Measurements from ENCODE around the gene TRPM7.
"Not testable (repeated sequence)": the region's sequence is repeated elsewhere in the genome, so short reads cannot be mapped to it uniquely, and the experiment has no call there.

Gene TRPM7

DNA sequence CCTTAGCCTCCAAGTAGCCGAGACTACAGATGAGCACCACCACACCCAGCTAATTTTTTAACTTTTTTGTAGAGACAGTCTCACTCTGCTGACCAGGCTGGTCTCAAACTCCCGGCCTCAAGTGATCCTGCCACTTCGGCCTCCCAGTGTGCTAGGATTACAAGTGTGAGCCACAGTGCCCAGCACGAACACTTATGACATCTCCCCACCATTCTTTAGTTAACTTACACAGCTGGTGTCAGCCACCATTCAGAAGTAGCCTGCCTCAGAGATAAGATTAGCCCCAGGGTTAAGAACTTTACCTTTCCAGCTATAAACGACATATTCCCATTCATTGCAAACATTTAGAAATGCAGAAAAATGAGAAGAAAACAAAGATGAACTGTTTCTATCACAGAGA lies 58.2 kb downstream of the TRPM7 start:
- no peak overlapping the region for H3K4me3 ChIP-seq (ENCODE audit: control insufficient read depth, low read depth, low read length)
- TF ChIP-seq CTCF (IDR thresholded peaks at IDR 0.05; ENCODE audit: control insufficient read depth, insufficient read depth, low read depth, low read length, missing control alignments), result no peak
- no peak for DNase-seq (ENCODE audit: low read depth)

- no peak overlapping the region for H3K4me3 ChIP-seq (ENCODE audit: control insufficient read depth, low read depth, low read length)
- DNase-seq (ENCODE audit: low read depth), result peak; percentile 18
- no peak for TF ChIP-seq CTCF (IDR thresholded peaks at IDR 0.05; ENCODE audit: control insufficient read depth, insufficient read depth, low read depth, low read length, missing control alignments)
Observed at GRCh38 chr15:50627351-50628055, 59.1 kb downstream of the TRPM7 start.

DNA sequence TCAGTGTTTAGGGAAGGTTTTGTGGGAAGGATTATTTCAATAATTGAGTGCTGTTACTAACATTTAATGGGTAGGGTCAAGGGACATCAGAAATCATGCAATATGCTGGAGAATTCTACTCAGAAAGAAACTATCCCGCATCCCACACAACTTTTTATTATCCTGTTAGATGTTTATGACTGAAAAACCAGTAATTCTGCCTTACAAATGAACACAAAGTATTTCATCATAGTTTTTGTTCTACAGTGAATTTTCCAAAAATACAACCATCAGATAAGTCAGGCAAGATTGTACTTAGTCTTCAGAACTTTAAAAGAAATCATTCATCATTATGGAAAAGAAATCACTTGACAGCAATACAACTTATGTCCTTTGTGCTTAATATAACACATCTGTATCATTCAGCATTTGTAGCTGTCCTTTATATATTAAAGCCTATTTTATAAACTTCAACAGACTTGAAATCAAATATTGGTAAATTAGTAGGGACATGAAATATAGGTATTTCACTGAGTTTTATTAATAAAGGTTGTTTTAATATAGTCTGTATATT lies 61.9 kb downstream of the TRPM7 start:
- DNase-seq (ENCODE audit: low read depth), result peak; percentile 49
- no peak overlapping the region for H3K4me3 ChIP-seq (ENCODE audit: control insufficient read depth, low read depth, low read length)
- no peak for TF ChIP-seq CTCF (IDR thresholded peaks at IDR 0.05; ENCODE audit: control insufficient read depth, insufficient read depth, low read depth, low read length, missing control alignments)

DNA sequence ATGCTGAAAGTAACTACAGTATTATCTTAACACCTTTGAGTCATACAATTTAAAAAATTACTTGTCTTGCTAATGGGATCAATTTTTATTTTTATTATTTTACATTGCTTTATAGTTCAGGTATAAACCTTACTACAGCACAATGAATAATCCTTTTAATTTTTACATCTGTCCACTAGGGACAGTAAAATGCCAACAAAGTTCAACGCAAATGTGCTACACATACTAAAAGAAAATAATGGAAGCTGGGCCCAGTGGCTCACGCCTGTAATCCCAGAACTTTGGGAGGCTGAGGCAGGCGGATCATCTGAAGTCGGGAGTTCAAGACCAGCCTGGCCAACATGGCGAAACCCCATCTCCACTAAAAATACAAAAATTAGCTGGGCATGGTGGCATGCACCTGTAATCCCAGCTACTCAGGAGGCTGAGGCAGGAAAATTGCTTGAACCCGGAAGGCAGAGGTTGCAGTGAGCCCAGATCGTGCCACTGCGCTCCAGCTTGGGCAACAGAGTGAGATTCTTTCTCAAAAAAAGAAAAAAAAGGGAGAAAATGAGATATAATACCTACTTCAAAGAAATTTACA lies 64.1 kb downstream of the TRPM7 start:
- H3K4me3 ChIP-seq (ENCODE audit: control insufficient read depth, low read depth, low read length); DNase-seq (ENCODE audit: low read depth): not testable (repeated sequence)

DNA sequence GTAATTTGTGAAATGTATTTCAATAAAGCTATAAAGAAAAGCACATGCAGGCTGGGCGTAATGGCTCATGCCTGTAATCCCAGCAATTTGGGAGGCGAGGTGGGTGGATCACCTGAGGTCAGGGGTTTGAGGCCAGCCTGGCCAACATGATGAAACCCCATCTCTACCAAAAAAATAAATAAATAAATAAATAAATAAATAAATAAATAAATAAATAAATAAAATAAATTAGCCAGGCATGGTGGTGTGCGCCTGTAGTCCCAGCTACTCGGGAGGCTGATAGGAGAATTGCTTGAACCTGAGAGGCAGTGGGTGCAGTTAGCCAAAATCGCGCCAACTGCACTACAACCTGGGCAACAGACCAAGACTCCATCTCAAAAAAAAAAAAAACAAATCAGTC lies 69.6 kb downstream of the TRPM7 start:
- H3K4me3 ChIP-seq (ENCODE audit: control insufficient read depth, low read depth, low read length), result not testable (repeated sequence)

DNA sequence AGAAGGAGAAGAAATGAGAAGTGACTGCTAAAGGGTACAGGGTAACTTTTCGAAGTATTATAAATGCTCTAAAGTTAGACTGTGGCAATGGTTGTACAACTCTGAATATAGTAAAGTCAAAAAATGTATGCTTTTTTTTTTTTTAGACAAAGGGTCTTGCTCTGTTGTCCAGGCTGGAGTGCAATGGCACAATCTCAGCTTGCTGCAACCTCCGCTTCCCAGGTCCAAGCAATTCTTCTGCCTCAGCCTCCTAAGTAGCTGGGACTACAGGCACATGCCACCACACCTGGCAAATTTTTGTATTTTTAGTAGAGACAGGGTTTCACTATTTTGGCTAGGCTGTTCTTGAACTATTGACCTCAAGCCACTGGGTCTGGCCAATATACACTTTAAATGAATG lies 70.0 kb downstream of the TRPM7 start:
- DNase-seq (ENCODE audit: low read depth); H3K4me3 ChIP-seq (ENCODE audit: control insufficient read depth, low read depth, low read length): not testable (repeated sequence)

More for the DNA sequence above, 69.6 kb downstream of the TRPM7 start:
- not testable (repeated sequence) for DNase-seq (ENCODE audit: low read depth)

GRCh38 chr15:50613600-50613999 lies 73.0 kb downstream of the TRPM7 start:
- no peak overlapping the region for H3K4me3 ChIP-seq (ENCODE audit: control insufficient read depth, low read depth, low read length)
- DNase-seq (ENCODE audit: low read depth), result no peak
- no peak for TF ChIP-seq CTCF (IDR thresholded peaks at IDR 0.05; ENCODE audit: control insufficient read depth, insufficient read depth, low read depth, low read length, missing control alignments)

GRCh38 chr15:50607129-50607528 lies 79.5 kb downstream of the TRPM7 start:
- no peak overlapping the region for H3K4me3 ChIP-seq (ENCODE audit: control insufficient read depth, low read depth, low read length)
- TF ChIP-seq CTCF (IDR thresholded peaks at IDR 0.05; ENCODE audit: control insufficient read depth, insufficient read depth, low read depth, low read length, missing control alignments), result no peak
- no peak for DNase-seq (ENCODE audit: low read depth)

All from AG09309 (cell line).